HL-60 (cell line): ENCODE results near the gene XRCC4.
"Not testable (repeated sequence)": the region's sequence is repeated elsewhere in the genome, so short reads cannot be mapped to it uniquely, and the experiment has no call there.

Experiments
- DNase-seq, 2 experiments: peaks; one replicate each; pipeline ENCODE4 v3.0.0-alpha.2; 2010 to 2020; ENCODE audit warnings: low read depth in 1 of 2, low spot score in 1 of 2
- H3K27ac ChIP-seq: fragments of 250-450 bp; sonication (Bioruptor Pico); replicated peaks from 2 replicates; pipeline ENCODE4 v1.5.1; 2020; ENCODE audit warnings: mild to moderate bottlenecking, moderate library complexity
- H3K27me3 ChIP-seq: fragments of 250-450 bp; sonication (Bioruptor Pico); 2 replicates; pipeline ENCODE4 v1.5.1; 2021; ENCODE audit warnings: mild to moderate bottlenecking, moderate library complexity; ENCODE audit not compliant: insufficient read depth, poor library complexity, severe bottlenecking
- H3K4me3 ChIP-seq: replicated peaks from 2 replicates; pipeline ENCODE4 v1.5.1; 2011; ENCODE audit warnings: mild to moderate bottlenecking, control low read depth, low read length; ENCODE audit not compliant: insufficient read depth
- GABPA ChIP-seq: IDR thresholded peaks from 2 replicates; pipeline ENCODE4 v1.6.1; 2012; ENCODE audit warnings: low read depth
- POLR2AphosphoS5 ChIP-seq: IDR thresholded peaks from 2 replicates; pipeline ENCODE4 v1.6.1; 2012; ENCODE audit warnings: low read depth
- REST ChIP-seq: IDR thresholded peaks from 2 replicates; pipeline ENCODE4 v1.6.1; 2012; ENCODE audit warnings: low read depth; ENCODE audit not compliant: insufficient replicate concordance
- SPI1 ChIP-seq: IDR thresholded peaks from 2 replicates; pipeline ENCODE4 v1.6.1; 2012; ENCODE audit warnings: low read depth, mild to moderate bottlenecking, borderline replicate concordance
- TF ChIP-seq, protein P1 (sequence below): IDR thresholded peaks from one replicate; pipeline ENCODE4 v1.5.1; 2011; ENCODE audit warnings: low read length, control low read depth, inconsistent platforms; ENCODE audit not compliant: insufficient read depth

The XRCC4 gene

GRCh38 chr5:83345423-83345822 is 268.1 kb downstream of the XRCC4 start:
- no peak overlapping the region for H3K27ac ChIP-seq
- TF ChIP-seq SPI1: no peak
- no peak for TF ChIP-seq POLR2AphosphoS5
- TF ChIP-seq, protein P1, sequence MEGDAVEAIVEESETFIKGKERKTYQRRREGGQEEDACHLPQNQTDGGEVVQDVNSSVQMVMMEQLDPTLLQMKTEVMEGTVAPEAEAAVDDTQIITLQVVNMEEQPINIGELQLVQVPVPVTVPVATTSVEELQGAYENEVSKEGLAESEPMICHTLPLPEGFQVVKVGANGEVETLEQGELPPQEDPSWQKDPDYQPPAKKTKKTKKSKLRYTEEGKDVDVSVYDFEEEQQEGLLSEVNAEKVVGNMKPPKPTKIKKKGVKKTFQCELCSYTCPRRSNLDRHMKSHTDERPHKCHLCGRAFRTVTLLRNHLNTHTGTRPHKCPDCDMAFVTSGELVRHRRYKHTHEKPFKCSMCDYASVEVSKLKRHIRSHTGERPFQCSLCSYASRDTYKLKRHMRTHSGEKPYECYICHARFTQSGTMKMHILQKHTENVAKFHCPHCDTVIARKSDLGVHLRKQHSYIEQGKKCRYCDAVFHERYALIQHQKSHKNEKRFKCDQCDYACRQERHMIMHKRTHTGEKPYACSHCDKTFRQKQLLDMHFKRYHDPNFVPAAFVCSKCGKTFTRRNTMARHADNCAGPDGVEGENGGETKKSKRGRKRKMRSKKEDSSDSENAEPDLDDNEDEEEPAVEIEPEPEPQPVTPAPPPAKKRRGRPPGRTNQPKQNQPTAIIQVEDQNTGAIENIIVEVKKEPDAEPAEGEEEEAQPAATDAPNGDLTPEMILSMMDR: no peak
- TF ChIP-seq REST: no peak
- TF ChIP-seq GABPA: no peak
- no peak for DNase-seq
- H3K27me3 ChIP-seq: no peaks in the 10 kb centered on the region
- no peak overlapping the region for H3K4me3 ChIP-seq

- no peak for DNase-seq
- TF ChIP-seq, protein P1: no peak
- no peak for TF ChIP-seq GABPA
- Histone ChIP-seq H3K4me3 (no peak overlapping the region), H3K27ac (no peak overlapping the region), H3K27me3 (no peaks in the 10 kb centered on the region)
Observed at GRCh38 chr5:83348281-83348780, 271.0 kb downstream of the XRCC4 start.

DNA sequence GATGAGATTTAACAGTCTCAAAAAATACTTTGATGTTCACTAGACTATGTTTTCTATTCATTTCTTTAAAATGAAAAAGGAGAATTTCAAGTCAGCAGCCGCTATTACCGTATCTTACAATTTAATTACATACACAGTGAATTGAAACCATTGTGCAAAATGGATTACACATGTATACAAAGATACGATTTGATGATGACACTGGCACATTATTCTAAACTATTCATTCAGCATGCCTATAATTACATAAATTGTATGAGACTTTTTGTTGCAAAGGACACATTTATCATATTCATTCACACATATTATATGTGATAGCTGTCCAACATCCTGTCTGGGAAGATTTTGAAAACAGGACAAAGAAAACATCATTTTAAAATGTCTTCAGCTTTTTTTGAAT is 275.9 kb downstream of the XRCC4 start:
- Histone ChIP-seq H3K4me3 (no peak overlapping the region), H3K27me3 (no peaks in the 10 kb centered on the region), H3K27ac (no peak overlapping the region)
- no peak for DNase-seq
- no peak for TF ChIP-seq SPI1
- TF ChIP-seq, protein P1: no peak
- no peak for TF ChIP-seq POLR2AphosphoS5

DNA sequence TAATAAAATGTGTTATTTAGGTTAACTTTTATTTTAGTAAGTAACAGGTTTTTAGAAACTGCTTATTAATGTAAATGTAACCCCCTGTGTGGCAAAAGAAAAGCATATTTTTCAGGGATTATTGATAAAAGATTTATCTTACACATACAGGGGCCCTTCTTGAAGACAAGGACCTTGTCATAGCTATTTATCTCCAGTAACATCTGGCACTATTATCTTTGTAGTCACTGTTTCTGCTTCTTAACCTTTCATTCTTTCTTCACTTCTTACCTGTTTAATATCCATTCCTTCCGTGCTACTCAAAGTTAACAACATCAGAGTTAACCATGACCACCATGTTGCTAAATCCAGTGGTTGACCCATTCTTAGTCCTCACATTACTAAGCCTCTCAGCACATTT is 276.4 kb downstream of the XRCC4 start:
- Histone ChIP-seq H3K4me3 (no peak overlapping the region), H3K27me3 (no peaks in the 10 kb centered on the region), H3K27ac (no peak overlapping the region)
- no peak for DNase-seq
- no peak for TF ChIP-seq POLR2AphosphoS5

DNA sequence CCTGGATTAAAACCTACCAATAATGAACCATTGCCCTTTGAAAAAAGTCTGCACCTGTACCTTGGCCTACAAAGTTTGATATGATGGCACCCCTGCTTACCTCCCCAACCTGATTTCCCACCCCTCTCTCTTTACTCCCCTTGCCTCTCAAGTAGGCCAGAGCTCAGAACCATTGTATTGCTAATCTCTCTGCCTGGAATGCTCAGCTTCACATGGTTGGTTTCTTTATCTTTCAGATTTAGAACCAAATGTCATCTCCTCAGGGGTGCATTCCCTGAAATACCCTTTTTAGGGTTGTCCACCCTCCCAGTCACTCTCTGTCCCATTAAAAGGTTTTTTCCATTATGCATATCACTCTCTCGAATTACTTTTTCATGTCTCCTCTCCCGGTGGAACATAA is 277.6 kb downstream of the XRCC4 start:
- H3K4me3 ChIP-seq: no peak overlapping the region
- TF ChIP-seq REST (no peak), SPI1 (no peak), POLR2AphosphoS5 (no peak), GABPA (no peak)
- TF ChIP-seq, protein P1: no peak
- DNase-seq: no peak
- H3K27me3 ChIP-seq: no peaks in the 10 kb centered on the region
- no peak overlapping the region for H3K27ac ChIP-seq

GRCh38 chr5:83355482-83356014 is 278.2 kb downstream of the XRCC4 start:
- H3K4me3 ChIP-seq, H3K27ac ChIP-seq, DNase-seq, H3K27me3 ChIP-seq: not testable (repeated sequence)
